HCT116 (cell line): Measurements from ENCODE around the gene NOX4. TPM values are rescaled to one million over a fixed set of nuclear protein-coding genes. Genes with fewer than 3 reads are reported as not detected.
"Not testable (repeated sequence)": the region's sequence is repeated elsewhere in the genome, so short reads cannot be mapped to it uniquely, and the experiment has no call there.

Source experiments
- ATAC-seq: fragments of 200-7000 bp; cut with Tn5 transposase; 2 replicates; pipeline ENCODE4 v1.9.1; 2020; ENCODE audit warnings: mild to moderate bottlenecking, moderate library complexity
- BruUV-seq: library from RNA; stranded (reverse); fragments of 400-500 nt; replicated peaks from 2 replicates; lab custom pipeline; 2021; lab: Mats Ljungman, UMichigan
- CTCF ChIA-PET: fragments of 300-600 bp; sonication (Branson Sonifier 250); formaldehyde crosslinking; loops from one replicate; lab custom pipeline; 2021; ENCODE audit warnings: antibody characterized with exemption; lab: Charles Lee
- POLR2A ChIA-PET: fragments of 300-600, 350-600 bp; sonication (Branson Sonifier 250); formaldehyde crosslinking; loops from one replicate; lab custom pipeline; 2021; ENCODE audit warnings: antibody characterized with exemption; lab: Charles Lee
- RAD21 ChIA-PET, 2 experiments: fragments of 300-600 bp; sonication (Branson Sonifier 250); formaldehyde crosslinking; loops; one replicate each; lab custom pipeline; 2023; ENCODE audit warnings: low total read pairs in 2 of 2; ENCODE audit not compliant: uncharacterized antibody in 2 of 2, unreplicated experiment in 2 of 2, low non-redundant PET in 1 of 2; lab: Charles Lee
- DNase-seq: peaks from one replicate; pipeline ENCODE4 v3.0.0-alpha.2; 2010; ENCODE audit warnings: low read depth, low spot score
- H2AFZ ChIP-seq: fragments of 200-600 bp; shearing (Covaris generic), sonication (generic); 2 replicates; pipeline ENCODE4 v1.6.1; 2017; ENCODE audit warnings: low read depth, mixed run types, mixed read lengths, antibody characterized with exemption, low read length; ENCODE audit not compliant: poor library complexity, severe bottlenecking
- H3K27ac ChIP-seq: 2 replicates; pipeline ENCODE4 v1.5.1; 2012; ENCODE audit warnings: low read depth, low read length
- H3K27me3 ChIP-seq: fragments of 200-600 bp; sonication (generic); 2 replicates; pipeline ENCODE4 v1.6.1; 2016; ENCODE audit warnings: mixed run types, low read length, mixed read lengths; ENCODE audit not compliant: insufficient read depth
- H3K36me3 ChIP-seq, 2 experiments: fragments of 200-500 bp in 1 of 2; fragments of 200-600 bp in 1 of 2; sonication (Bioruptor generic) in 1 of 2; sonication (generic) in 1 of 2; 2 replicates each; pipeline versions ENCODE4 v1.5.1 to v1.6.1; 2014 to 2016; ENCODE audit warnings: low read length in 2 of 2, inconsistent platforms in 1 of 2, mixed read lengths in 1 of 2, mixed run types in 1 of 2; ENCODE audit not compliant: insufficient read depth in 2 of 2, control insufficient read depth in 1 of 2
- H3K4me1 ChIP-seq, 2 experiments: fragments of 200-600 bp in 1 of 2; sonication (generic) in 1 of 2; 2 replicates each; pipeline versions ENCODE4 v1.5.1 to v1.6.1; 2012 to 2017; ENCODE audit warnings: low read length in 2 of 2, inconsistent platforms in 1 of 2, mild to moderate bottlenecking in 1 of 2, mixed read lengths in 1 of 2, mixed run types in 1 of 2, moderate library complexity in 1 of 2; ENCODE audit not compliant: insufficient read depth in 2 of 2, control insufficient read depth in 1 of 2
- H3K4me2 ChIP-seq: fragments of 200-600 bp; sonication (generic); 2 replicates; pipeline ENCODE4 v1.6.1; 2017; ENCODE audit warnings: mixed run types, low read length, mixed read lengths
- H3K4me3 ChIP-seq, 2 experiments: fragments of 200-600 bp in 1 of 2; sonication (generic) in 1 of 2; replicated peaks in 1 of 2; 2 replicates each; pipeline ENCODE4 v1.5.1; 2011 to 2016; ENCODE audit warnings: low read length in 2 of 2, control low read depth in 1 of 2, low read depth in 1 of 2, mild to moderate bottlenecking in 1 of 2, mixed read lengths in 1 of 2, mixed run types in 1 of 2
- H3K79me2 ChIP-seq: fragments of 200-600 bp; sonication (generic); 2 replicates; pipeline ENCODE4 v1.6.1; 2017; ENCODE audit warnings: mild to moderate bottlenecking, mixed run types, low read length, moderate library complexity, mixed read lengths; ENCODE audit not compliant: insufficient read depth
- H3K9ac ChIP-seq: fragments of 200-600 bp; sonication (generic); 2 replicates; pipeline ENCODE4 v1.6.1; 2016; ENCODE audit warnings: low read length, mixed read lengths
- H3K9me2 ChIP-seq: fragments of 200-600 bp; sonication (generic), shearing (Covaris generic); 2 replicates; pipeline ENCODE4 v1.6.1; 2017; ENCODE audit warnings: mixed run types, mild to moderate bottlenecking, moderate library complexity; ENCODE audit not compliant: insufficient read depth
- H3K9me3 ChIP-seq, 2 experiments: fragments of 200-500 bp in 1 of 2; fragments of 200-600 bp in 1 of 2; sonication (Bioruptor generic) in 1 of 2; sonication (generic) in 1 of 2; 2 replicates each; pipeline ENCODE4 v1.6.1; 2014 to 2017; ENCODE audit warnings: low read length in 2 of 2, mixed read lengths in 2 of 2, inconsistent platforms in 1 of 2, low read depth in 1 of 2, mild to moderate bottlenecking in 1 of 2, mixed run types in 1 of 2, moderate library complexity in 1 of 2; ENCODE audit not compliant: control insufficient read depth in 1 of 2, insufficient read depth in 1 of 2
- H4K20me1 ChIP-seq: fragments of 200-600 bp; sonication (generic), shearing (Covaris generic); 2 replicates; pipeline ENCODE4 v1.6.1; 2017; ENCODE audit warnings: mixed run types, mild to moderate bottlenecking, moderate library complexity; ENCODE audit not compliant: insufficient read depth
- EZH2 ChIP-seq: fragments of 200-600 bp; sonication (generic); IDR thresholded peaks from 2 replicates; pipeline ENCODE4 v1.6.1; 2017; ENCODE audit warnings: antibody characterized with exemption, mixed run types
- EZH2phosphoT487 ChIP-seq: fragments of 200-600 bp; IDR thresholded peaks from 2 replicates; pipeline ENCODE4 v1.6.1; 2018; ENCODE audit warnings: antibody characterized with exemption, borderline replicate concordance
- FOSL1 ChIP-seq: IDR thresholded peaks from 2 replicates; pipeline ENCODE4 v1.6.1; 2012; ENCODE audit warnings: low read depth
- JUND ChIP-seq: IDR thresholded peaks from 2 replicates; pipeline ENCODE4 v1.6.1; 2012
- POLR2A ChIP-seq: IDR thresholded peaks from 2 replicates; pipeline ENCODE4 v1.7.0; 2011; ENCODE audit warnings: borderline replicate concordance; ENCODE audit not compliant: insufficient read depth, insufficient read length; ENCODE audit errors: extremely low read depth
- POLR2AphosphoS5 ChIP-seq: IDR thresholded peaks from 2 replicates; pipeline ENCODE4 v1.6.1; 2011; ENCODE audit warnings: mild to moderate bottlenecking, low read depth, low read length, moderate library complexity
- RAD21 ChIP-seq: IDR thresholded peaks from 2 replicates; pipeline ENCODE4 v1.6.1; 2012; ENCODE audit warnings: low read depth, mild to moderate bottlenecking
- SIN3A ChIP-seq: IDR thresholded peaks from 2 replicates; pipeline ENCODE4 v1.6.1; 2012; ENCODE audit warnings: low read depth
- YY1 ChIP-seq: IDR thresholded peaks from 2 replicates; pipeline ENCODE4 v1.6.1; 2011; ENCODE audit warnings: low read length, low read depth, moderate library complexity, mild to moderate bottlenecking; ENCODE audit not compliant: insufficient replicate concordance; ENCODE audit errors: extremely low read depth
- intact Hi-C: fragments of 100-400 bp; cut with micrococcal nuclease; formaldehyde crosslinking; loops from 2 replicates; pipeline ENCODE4 v1.10.0; 2022
- total RNA-seq: library from RNA; stranded (reverse); gene quantifications from one replicate; pipeline ENCODE4 v1.2.1, GENCODE V29; 2021; ENCODE audit not compliant: unreplicated experiment
- TF ChIP-seq, protein P1 (sequence below): IDR thresholded peaks from 2 replicates; pipeline ENCODE4 v1.6.1; 2012
- TF ChIP-seq, protein P2 (sequence below), 3 experiments: fragments of 200-600 bp in 1 of 3; sonication (generic) in 1 of 3; IDR thresholded peaks in 2 of 3; conservative IDR thresholded peaks in 1 of 3; 2 replicates each; pipeline ENCODE4 v1.5.1; 2012 to 2017; ENCODE audit warnings: low read depth in 2 of 3, low read length in 2 of 3, antibody characterized with exemption in 1 of 3, borderline replicate concordance in 1 of 3, control low read depth in 1 of 3, mild to moderate bottlenecking in 1 of 3, mixed read lengths in 1 of 3, mixed run types in 1 of 3, moderate library complexity in 1 of 3; ENCODE audit not compliant: insufficient read depth in 1 of 3
- TF ChIP-seq, protein P3 (sequence below): IDR thresholded peaks from 2 replicates; pipeline ENCODE4 v1.6.1; 2012; ENCODE audit warnings: low read depth
- TF ChIP-seq, protein P4 (sequence below): IDR thresholded peaks from 2 replicates; pipeline ENCODE4 v1.6.1; 2011; ENCODE audit warnings: mild to moderate bottlenecking, low read length, moderate library complexity; ENCODE audit not compliant: insufficient replicate concordance; ENCODE audit errors: extremely low read depth

NOX4 gene
- total RNA-seq, 1 experiment from 2014 or later: not detected

DNA sequence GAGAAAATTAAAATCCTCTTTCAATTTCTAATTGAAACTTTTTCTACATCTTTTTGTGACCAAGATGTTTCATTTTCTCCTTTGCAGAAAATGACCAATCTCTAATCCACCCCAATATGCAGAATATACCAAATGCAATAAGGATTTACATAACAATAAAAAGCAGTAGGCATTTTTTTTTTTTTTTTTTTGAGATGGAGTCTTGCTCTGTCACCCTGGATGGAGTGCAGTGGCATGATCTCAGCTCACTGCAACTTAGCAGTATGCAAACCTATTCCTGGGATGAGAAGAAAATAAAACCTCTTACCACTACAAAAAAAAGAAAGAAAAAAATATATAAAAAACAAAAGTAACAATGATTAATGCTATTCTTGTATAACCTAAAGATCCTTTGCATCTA, 132.0 kb downstream of the NOX4 start:
- H3K4me3 ChIP-seq, H3K9me2 ChIP-seq, H3K4me1 ChIP-seq, H2AFZ ChIP-seq, CTCF ChIA-PET, H3K27ac ChIP-seq, H3K9ac ChIP-seq, H3K36me3 ChIP-seq, RAD21 ChIA-PET, H3K79me2 ChIP-seq, H3K27me3 ChIP-seq, H4K20me1 ChIP-seq, ATAC-seq, DNase-seq, H3K4me2 ChIP-seq, POLR2A ChIA-PET, intact Hi-C loops, H3K9me3 ChIP-seq, BruUV-seq: not testable (repeated sequence)

DNA sequence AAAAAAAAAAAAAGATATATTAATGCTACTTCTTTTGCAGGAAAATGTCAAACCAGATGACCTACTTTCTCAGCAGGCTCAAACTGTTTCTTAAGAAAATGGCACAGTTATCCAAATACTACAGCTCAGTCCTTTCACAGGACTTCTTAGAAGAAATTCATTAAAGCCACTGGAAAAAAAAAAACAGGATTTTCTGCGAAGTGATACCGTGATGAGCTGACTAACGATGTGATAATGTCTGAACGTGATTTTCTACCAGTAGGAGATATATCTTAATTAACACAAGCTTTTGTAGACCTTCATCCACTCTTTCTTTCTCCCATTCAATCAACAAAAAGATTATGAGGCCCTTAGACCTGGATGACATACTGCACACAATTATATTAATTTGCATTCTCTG, 132.4 kb downstream of the NOX4 start:
- H3K27me3 ChIP-seq: no peaks in the 10 kb centered on the region; the same call in 1 of the 2 replicates
- intact Hi-C loops: no loop called here
- POLR2A ChIA-PET: no interaction called here
- no peak for TF ChIP-seq POLR2A
- TF ChIP-seq, protein P1, sequence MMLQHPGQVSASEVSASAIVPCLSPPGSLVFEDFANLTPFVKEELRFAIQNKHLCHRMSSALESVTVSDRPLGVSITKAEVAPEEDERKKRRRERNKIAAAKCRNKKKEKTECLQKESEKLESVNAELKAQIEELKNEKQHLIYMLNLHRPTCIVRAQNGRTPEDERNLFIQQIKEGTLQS: no peak
- no peak for TF ChIP-seq POLR2AphosphoS5
- TF ChIP-seq, protein P2, sequence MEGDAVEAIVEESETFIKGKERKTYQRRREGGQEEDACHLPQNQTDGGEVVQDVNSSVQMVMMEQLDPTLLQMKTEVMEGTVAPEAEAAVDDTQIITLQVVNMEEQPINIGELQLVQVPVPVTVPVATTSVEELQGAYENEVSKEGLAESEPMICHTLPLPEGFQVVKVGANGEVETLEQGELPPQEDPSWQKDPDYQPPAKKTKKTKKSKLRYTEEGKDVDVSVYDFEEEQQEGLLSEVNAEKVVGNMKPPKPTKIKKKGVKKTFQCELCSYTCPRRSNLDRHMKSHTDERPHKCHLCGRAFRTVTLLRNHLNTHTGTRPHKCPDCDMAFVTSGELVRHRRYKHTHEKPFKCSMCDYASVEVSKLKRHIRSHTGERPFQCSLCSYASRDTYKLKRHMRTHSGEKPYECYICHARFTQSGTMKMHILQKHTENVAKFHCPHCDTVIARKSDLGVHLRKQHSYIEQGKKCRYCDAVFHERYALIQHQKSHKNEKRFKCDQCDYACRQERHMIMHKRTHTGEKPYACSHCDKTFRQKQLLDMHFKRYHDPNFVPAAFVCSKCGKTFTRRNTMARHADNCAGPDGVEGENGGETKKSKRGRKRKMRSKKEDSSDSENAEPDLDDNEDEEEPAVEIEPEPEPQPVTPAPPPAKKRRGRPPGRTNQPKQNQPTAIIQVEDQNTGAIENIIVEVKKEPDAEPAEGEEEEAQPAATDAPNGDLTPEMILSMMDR (IDR thresholded peaks at IDR 0.05 in 2 of 3, conservative IDR thresholded peaks at IDR 0.05 in 1 of 3; ENCODE audit: borderline replicate concordance in 1 of 3, insufficient read depth in 1 of 3, low read depth in 2 of 3, low read length in 2 of 3): no peak
- TF ChIP-seq, protein P3, sequence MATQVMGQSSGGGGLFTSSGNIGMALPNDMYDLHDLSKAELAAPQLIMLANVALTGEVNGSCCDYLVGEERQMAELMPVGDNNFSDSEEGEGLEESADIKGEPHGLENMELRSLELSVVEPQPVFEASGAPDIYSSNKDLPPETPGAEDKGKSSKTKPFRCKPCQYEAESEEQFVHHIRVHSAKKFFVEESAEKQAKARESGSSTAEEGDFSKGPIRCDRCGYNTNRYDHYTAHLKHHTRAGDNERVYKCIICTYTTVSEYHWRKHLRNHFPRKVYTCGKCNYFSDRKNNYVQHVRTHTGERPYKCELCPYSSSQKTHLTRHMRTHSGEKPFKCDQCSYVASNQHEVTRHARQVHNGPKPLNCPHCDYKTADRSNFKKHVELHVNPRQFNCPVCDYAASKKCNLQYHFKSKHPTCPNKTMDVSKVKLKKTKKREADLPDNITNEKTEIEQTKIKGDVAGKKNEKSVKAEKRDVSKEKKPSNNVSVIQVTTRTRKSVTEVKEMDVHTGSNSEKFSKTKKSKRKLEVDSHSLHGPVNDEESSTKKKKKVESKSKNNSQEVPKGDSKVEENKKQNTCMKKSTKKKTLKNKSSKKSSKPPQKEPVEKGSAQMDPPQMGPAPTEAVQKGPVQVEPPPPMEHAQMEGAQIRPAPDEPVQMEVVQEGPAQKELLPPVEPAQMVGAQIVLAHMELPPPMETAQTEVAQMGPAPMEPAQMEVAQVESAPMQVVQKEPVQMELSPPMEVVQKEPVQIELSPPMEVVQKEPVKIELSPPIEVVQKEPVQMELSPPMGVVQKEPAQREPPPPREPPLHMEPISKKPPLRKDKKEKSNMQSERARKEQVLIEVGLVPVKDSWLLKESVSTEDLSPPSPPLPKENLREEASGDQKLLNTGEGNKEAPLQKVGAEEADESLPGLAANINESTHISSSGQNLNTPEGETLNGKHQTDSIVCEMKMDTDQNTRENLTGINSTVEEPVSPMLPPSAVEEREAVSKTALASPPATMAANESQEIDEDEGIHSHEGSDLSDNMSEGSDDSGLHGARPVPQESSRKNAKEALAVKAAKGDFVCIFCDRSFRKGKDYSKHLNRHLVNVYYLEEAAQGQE: no peak
- no peak for TF ChIP-seq JUND
- no peak for TF ChIP-seq SIN3A
- no peak for TF ChIP-seq YY1
- no peak for TF ChIP-seq FOSL1
- TF ChIP-seq EZH2phosphoT487: no peak
- no peak for TF ChIP-seq EZH2
- TF ChIP-seq, protein P4, sequence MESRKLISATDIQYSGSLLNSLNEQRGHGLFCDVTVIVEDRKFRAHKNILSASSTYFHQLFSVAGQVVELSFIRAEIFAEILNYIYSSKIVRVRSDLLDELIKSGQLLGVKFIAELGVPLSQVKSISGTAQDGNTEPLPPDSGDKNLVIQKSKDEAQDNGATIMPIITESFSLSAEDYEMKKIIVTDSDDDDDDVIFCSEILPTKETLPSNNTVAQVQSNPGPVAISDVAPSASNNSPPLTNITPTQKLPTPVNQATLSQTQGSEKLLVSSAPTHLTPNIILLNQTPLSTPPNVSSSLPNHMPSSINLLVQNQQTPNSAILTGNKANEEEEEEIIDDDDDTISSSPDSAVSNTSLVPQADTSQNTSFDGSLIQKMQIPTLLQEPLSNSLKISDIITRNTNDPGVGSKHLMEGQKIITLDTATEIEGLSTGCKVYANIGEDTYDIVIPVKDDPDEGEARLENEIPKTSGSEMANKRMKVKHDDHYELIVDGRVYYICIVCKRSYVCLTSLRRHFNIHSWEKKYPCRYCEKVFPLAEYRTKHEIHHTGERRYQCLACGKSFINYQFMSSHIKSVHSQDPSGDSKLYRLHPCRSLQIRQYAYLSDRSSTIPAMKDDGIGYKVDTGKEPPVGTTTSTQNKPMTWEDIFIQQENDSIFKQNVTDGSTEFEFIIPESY: no peak
- TF ChIP-seq RAD21: no peak

More for the DNA sequence above, 132.4 kb downstream of the NOX4 start:
- Histone ChIP-seq H3K9ac (no peak overlapping the region), H4K20me1 (no peaks in the 10 kb centered on the region), H3K4me3 (no peak overlapping the region), H2AFZ (no peak overlapping the region), H3K79me2 (no peaks in the 10 kb centered on the region), H3K36me3 (no peaks in the 10 kb centered on the region), H3K9me3 (no peaks in the 10 kb centered on the region), H3K4me2 (no peak overlapping the region), H3K27ac (no peak overlapping the region), H3K4me1 (no peaks in the 10 kb centered on the region), H3K9me2 (no peaks in the 10 kb centered on the region)
- BruUV-seq: no TSS peak
- DNase-seq: no peak
- ChIA-PET RAD21 (no interaction called here), CTCF (no interaction called here)
- no peak for ATAC-seq
